GM20431 (cell line): ENCODE measurements around the gene SEMA3F.

Experiments used
- in situ Hi-C: fragments of 300-500 bp; cut with MseI, MboI; formaldehyde crosslinking; loops from one replicate; pipeline ENCODE4 v1.15.0; 2020; ENCODE audit warnings: low sequenced_read_pairs; ENCODE audit not compliant: unreplicated experiment

Gene SEMA3F

DNA sequence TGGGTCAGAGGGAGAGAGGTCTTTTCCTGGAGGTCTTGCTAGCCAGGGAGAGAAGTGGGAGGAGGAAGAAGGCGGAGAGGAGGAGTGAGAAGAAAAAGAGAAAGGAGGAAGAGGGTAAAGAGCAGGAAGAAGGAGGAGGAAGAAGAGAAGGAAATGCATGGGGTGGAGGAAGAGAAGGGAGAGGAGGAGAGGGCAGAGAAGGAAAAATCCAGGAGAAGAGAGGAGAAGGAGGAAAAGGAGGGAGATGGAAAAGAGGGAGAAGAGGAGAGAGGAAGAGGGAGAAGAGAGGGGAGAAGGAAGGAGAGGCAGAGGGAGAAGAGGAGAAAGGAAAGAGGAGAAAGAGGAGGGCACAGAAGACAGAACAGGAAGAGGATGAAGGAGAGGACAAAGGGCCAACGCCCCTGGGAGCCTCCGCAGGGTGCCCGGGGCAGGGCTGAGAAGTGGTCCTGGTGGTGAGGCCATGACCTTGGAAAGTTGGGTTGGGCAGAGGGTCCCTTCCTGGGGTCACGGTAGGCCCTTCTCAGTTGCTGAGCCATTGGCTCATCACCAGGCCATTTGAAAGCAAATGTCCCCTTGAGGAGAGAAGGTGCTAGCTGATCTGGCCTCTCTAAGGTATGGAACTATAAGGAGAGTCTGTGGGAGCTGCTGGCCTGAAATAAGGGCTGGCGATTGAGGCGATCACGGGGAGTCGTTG is 1.2 kb upstream of the SEMA3F start:
- in situ Hi-C loops, result no loop called here

DNA sequence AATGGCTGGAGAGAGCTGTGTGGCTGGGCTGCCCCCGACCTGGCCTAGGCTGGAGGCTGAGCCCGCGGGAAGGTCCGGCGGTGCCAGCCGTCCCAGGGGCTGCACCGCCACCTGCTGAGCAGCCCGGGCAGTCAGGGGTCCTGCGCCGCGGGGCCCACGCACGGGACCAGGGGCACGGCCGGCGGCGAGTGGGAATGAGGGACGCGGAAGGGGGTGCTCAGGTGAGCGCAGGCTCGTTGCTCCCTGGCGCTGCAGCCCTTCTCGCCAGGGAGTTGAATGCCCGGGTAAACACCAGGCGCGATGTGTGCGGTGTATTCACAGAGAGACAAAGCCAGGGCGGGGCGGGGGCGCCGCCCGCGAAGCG is 666 bp upstream of the SEMA3F start:
- in situ Hi-C loops, result no loop called here

DNA sequence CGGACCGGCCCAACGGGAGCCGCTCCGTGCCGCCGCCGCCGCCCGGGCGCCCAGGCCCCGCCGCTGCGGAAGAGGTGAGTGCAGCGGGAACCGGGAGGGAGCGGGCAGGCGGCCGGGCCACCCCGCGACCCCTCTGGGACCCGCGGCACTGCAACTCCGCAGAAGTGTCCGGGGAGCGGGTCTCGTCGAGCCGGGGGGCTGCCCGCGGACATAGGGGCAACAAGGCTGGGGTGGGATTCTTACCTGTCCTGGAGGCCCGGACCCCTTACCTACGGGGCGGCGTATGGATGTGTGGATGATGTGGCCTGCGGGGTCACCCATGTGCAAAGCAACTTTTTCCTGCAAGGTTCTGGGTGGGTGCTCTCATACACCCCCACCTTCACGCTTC is 361 bp downstream of the SEMA3F start:
- in situ Hi-C loops, result no loop called here

DNA sequence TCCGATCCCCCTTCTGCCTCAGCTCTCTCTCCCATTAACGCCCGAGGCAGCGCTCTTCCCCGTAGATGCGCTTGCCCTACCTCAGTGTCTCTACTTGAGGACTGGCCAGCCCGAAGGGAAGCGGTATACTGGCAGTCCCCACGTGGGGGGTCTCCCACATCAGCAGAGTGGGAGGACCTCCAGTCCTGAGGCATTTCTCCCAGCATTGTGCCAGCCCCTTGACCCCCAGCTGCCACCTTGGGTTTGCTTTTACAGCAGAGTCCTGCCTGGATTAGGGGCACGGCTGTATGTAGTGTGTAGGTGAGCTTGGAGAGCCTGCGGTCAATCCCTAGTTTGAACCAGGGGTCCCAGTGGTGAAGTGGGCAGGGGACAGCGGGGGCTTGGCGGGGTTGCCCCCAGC is 767 bp downstream of the SEMA3F start:
- in situ Hi-C loops, result no loop called here

DNA sequence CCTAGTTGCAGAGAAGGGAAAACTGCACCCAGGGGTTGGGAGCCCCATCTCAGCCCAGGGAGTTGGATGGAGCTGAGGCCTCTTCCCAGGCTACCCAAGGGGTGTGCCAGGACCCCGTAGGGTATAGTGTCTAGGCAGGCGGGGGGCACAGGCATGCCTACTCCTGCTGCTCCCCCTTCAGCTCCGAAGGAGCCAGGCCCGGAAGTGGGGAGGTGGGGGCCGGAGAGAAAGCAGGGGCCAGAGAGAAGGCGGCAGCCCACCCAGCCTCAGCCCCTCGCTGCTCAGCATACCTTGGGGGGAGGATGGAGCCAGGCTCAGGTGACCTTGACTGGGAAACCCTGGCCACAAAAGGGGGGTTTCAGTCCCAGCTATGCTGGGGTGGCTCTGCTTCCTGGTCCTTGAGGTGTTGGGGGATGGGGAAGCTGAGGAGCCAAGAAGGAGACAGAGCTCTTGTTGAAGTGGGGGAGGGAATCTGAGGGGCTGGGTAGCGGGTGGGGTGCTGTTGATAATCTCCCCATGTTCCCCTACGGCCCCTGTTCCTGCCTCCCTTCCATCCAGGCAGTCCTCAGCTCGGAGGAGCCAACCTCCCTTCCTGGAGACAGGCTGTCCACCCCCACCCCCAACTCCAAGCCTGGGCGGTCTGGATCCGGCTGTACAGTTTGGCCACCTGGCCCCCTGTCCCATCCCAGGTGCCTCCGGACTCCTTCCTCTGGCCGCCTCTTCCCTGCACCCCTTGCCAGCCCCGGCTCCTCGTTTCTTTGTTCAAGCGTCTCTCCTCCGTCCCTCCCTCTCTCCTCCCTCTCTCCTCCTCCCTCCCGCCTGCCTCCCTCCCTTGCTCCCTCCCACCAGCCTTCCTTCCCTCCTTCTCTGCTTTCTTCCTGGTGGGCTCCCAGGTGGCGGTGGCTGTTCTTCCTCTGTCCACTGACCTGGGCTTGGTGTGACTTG is 1.7 kb downstream of the SEMA3F start:
- in situ Hi-C loops, result no loop called here

DNA sequence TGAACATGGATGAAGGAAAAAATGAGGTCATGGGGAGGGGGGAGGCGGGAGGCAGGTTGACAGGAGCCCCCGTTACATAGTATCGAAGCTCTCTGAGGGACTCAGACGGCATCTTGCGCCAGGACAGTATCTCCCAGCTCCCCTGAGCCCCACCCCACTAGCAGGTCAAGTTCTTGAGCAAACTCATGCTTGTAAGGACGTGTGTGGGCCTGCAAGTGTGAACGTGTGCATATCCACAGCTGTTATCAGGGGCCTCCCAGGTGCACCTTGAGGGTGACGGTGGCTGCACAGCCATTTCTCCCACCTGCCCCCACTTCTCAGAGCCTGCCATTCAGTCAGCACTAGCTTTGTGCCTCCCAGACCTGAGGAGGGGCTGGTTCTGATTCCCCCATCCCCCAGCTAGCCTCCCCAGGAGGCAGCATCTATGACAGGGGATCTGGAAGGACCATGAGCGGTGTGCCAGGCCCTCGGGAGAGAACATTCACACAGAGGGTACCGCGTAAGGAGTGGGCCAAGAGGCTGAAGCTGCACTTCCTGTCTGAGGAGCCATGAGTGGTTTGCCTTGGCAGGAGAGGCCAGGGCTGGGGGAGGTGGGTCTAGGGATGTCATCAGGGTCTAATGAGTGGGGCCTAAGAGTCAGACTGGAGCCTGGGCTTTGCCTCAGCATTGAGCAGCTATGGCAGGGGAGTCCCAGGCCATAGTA is 2.9 kb downstream of the SEMA3F start:
- in situ Hi-C loops, result no loop called here

DNA sequence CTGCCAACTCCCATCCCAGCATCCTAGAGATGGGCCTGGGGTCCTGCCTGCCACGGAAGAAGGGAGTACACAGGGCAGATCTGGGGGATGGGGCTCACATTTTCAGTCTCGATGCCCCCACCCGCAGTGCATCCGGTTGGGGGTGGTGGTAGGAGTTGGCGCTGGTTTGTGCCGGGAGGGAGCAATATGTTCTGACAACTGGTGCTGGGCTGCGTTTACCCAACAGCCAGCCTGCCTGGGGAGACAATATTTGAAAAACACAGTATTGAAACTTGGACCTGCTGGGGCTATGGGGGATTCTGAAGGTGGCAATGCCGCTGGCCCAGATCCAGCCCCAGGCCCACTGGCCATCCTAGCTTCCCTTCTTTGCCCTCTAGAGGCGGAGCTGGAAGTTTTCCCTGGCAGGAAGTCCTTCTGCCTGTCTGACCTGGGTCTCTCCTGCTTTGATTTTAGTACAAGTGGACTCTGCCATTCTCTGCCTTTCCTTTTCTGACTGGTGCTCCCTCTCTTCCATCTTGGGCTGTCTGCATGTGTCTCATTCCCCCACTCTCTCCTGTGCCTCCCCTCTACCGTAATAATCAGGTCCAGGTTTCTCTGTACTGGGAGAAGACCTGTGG is 3.5 kb downstream of the SEMA3F start:
- in situ Hi-C loops, result no loop called here

DNA sequence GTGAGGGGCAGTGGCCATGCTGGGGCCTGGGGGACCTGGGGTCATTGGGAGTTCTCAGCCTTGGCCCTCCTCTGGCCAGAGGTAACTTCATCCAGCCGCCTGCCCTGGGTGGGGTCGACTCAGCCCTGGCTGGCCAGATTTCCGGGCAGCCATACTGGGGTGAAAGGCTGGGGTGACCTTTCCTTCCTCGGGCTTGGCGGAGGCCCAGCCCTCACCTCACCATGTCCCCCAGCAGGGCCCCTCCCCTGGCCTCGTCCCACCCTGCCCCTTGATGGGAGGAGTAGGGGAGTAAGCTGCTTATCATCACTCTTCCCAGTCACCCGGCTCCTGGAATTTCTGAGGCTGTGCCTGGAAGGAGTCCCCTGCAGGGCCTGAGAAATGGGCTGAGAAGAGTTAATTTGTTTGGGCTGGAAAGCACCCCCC is 5.4 kb downstream of the SEMA3F start:
- in situ Hi-C loops, result no loop called here

DNA sequence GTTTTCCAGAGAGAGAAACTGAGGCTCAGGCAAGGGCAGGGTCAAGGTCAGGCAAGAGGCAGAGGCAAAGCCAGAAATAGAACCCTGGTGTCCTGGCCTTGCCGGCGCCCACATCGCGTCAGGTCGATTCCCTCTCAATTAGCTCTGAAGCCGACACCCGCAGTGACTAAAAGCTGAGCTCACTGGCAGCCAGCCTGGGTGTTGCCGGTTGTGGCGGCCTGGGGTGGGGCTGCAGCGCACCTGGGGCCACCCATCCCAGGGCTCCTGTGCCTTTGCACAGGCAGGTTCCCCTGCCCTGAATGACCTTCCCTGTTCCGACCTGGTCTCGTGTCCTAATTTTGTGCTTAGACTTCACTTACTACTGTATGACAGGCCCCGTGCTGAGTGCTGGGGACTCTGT is 6.2 kb downstream of the SEMA3F start:
- in situ Hi-C loops, result no loop called here

DNA sequence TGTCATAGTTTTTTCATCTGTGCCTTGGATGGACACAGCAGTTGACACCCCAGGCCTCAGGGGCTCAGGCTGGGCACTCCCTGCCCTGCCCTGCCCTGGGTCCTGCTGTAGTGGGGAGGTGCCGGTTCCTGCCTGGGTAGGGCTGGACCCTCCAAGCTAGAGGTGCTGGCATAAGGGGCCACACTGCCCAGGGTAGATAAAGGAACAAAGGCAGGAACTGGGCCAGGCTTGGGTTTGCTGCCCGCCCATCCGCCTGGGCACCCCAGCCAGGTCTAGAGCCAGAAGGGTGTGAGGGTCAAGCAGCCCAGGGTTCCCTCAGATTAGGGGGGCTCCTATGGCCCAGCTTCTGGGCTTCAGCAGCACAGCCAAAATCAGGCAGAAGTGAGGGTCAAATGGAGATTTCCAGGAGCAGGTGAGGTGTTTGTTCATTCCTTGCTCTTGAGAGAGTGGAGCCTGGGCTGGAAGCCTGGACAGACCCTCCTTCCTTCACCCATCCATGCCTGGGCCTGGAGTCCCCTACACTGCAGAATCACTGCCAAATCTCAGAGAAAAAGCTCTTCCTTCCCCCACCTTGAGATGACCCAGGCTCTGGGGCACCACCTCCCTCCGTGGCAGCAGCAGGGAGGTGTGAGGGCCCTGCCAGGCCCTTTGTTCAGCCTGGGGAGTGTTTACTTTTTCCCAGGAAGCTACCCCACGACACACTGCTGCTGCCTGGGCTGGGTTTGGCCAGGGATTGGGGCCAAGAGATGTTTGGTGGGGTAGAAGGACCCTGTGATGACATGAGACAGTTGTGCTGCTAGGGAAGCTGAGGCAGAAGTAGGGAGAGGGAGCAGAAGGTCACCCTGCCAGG is 7.1 kb downstream of the SEMA3F start:
- in situ Hi-C loops, result no loop called here

DNA sequence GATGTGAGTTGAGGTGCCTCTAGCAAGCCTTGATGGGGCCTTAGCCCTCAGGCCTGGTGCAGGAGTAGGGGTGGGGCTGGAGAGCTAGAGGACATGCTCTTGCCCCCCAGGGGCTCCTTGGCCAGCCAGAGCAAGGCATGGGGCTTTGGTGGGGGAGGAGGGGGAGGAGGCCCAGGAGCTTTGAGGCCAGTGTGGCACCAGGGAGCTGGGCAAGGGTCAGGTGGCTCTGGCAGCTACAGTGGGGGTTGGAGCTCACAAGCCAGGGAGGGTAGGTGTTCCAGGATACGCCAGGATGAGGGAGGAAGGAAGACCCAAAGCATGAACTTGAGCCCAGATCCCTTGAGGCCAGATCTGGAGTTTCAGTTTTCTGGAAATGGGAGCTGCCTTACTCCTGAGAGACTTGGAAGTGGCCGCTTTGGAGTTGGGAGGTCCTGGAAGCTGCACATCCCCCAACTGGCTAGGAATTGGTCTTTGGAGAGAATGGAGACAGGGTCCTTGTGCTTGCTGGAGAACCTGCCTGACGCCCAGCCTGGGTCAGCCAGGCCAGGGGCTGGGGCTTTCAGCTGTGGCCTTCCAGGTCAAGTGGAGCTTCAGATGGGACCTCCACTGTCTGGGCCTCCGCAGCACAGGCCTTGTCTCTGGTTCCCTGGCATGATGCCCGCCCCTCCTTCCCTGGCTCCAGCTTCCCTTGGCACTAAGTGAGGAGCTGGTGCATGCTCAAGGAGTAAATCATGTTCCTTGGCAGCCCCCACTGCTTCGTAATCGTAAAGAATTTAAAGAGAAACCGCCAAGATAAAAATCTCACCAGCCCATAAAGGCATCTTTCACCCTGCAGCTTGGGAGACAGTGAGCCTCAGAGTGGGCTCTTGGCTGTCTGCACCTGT is 8.7 kb downstream of the SEMA3F start:
- in situ Hi-C loops, result no loop called here

DNA sequence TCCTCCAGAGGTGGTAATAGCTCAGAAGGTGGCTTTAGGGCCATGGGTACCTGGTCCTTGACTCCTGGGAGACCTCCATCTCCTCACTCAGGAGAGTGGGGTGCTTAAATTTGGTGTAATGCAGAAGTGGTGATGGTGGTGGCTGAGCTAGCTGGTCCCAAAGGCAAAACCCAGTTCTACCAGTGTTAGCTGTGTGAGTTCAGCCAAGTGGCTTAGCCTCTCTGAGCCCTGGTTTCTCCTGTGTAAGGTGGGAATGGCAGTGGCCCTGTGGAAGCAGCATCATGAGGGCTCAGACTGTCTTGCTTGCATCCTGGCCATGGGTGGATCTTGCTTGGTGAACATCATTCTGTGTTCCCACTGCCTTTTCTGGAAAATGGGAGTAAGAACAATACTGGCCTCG is 9.4 kb downstream of the SEMA3F start:
- in situ Hi-C loops, result no loop called here

DNA sequence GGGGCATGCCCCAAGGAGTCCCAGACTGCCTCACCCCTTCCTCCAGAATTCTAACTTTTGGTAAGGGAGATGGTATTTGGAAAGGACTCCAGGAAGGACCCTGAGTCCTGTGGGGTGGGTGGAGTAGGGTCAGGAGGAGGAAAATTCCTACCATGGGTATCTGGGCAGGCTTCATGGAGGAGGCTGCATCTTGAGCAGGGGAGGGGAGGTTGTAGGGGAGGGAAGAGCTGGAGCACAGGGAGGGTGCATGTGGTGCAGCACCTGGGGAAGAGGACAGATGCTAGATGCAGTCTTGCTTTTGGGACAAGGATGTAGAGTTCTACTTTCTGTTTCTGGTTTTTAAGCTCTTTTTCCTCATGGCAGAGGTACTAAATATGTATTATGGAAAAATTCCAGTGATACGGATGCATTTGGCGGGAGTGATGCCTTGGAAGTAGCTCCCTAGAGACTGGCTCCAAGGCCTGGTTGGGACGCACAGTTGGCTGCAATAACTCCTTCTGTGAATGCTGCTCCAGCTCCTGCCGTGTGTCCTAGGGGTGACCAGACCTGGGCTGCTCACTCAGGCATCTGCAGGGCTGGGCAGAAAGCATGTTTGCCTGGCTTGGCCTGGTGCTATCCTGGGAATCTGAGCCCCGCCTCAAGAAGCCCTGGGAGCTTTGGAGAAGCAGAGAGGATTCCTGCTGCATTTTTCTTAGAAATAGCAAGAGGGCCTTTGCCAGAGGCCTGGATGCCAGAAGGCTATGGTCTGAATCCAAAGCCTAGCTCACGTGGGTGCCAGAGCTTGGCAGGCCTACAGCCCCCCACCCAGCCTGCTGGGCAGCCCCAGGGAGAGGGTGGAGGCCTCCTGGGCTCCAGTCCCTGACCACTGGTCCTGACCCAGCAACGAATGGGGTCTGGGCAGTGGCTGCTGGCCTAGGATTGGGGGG is 10.1 kb downstream of the SEMA3F start:
- in situ Hi-C loops, result no loop called here

DNA sequence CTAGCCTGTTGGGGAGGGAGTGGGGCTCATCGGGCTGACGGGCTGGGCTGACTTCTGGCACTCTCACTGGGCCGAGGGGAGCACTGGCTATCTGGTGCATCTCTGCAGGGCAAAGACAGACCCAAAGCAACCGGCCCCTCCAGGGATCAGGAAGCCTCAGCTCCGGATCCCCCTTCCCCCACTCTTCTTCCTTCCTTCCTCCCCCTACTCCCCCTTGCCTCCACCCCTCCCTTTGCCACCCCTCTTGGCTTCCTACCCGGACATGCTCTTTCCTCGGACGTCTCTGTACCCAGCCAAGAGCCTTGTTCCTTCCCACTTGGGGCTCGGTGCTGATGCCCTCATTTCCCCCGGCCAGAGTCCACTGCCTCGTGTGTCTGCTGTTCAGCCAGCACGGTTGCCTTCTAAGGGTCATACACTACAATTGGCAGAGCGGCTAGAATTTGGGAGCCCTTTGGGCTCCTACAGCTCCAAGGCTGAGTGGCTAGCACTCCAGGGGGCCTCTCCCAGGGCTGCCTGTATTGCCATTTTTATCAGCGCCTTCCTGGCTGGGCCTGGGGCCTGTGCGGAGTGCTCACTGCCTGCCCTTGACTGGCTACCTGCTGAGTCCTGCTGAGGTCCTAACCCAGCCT is 10.9 kb downstream of the SEMA3F start:
- in situ Hi-C loops, result no loop called here

DNA sequence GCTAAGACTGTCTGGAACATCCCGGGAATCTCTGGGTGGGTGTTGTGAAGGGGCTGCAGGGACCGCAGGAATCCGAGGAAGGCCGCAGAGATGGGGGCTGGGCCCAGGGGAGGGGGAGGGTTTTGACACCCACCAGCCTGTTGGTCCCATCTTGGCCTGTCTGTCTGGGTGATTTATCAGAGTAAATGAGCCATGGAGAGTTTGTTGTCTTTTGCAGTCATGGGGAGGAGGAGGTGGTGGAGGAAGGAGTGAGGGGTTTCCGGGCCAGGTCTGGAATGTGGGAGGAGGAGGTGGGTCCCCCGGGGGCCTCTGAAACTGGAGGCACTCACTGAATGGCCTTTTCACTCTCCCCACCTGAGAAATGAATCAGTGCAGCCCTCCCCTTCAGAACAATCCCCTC is 11.5 kb downstream of the SEMA3F start:
- in situ Hi-C loops, result no loop called here

DNA sequence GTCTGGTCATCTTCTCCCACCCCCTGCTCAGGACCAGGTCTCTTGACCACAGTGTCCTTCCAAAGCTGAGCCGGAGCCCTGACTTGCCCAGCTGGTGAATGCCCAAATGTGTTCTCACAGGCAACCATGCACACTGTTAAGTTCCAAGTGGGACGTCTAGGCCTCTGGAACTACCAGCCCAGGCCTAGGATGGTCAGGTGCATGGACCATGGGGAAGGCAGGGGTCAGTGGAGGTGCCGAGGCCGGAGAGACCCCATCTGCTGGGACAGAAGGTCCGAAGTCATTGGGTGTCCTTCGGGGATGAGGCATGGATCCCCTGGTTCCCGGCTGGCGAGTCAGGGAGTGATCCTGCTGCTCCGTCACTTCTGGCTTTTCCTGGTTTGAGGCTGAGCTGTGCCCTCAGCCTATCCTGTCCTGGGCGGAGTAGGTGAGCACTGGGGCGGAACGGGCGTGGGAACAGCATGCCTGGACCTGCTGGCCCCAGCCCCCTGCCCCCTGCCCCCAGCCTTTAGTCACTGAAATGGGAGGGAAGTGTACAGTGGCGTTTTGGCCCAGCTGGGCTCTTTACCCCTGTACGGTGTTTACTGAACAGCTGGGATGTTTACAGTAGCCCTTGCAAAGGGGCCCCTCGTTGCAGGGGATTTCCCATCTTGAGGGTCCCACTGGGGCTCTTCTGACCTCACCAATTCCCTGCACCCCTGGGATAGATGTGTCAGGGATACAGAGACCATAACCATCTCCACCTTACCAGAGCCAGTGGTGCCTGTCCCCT is 12.1 kb downstream of the SEMA3F start:
- in situ Hi-C loops, result no loop called here

DNA sequence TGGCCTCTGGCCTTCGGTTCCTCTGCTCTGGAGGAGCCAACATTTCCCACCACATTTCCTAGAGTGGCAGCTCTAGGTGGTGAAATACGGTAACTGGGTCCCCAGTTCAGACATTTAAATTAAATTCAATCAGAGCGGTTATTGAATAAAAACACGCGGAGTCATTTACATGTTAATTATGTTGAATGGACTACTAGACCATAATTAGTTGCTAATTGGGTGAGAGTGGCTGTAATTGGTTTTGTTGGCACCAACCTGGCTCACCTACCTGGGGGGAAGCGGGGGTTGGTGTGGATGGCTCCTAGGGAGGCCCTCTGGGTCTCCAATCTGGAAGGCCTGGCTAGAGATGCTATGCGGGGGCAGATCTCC is 12.7 kb downstream of the SEMA3F start:
- in situ Hi-C loops, result no loop called here
